IPS-11a (cell line): Measurements from ENCODE around the gene CHRNA7.
"Not testable (repeated sequence)": the region's sequence is repeated elsewhere in the genome, so short reads cannot be mapped to it uniquely, and the experiment has no call there.

ENCODE experiments used
- H3K4me3 ChIP-seq: one replicate; pipeline ENCODE4 v1.5.1; 2013; ENCODE audit warnings: low read depth, low read length, control low read depth

The CHRNA7 gene

GRCh38 chr15:32167913-32168312 lies 137.6 kb downstream of the CHRNA7 start:
- H3K4me3 ChIP-seq: not testable (repeated sequence)

DNA sequence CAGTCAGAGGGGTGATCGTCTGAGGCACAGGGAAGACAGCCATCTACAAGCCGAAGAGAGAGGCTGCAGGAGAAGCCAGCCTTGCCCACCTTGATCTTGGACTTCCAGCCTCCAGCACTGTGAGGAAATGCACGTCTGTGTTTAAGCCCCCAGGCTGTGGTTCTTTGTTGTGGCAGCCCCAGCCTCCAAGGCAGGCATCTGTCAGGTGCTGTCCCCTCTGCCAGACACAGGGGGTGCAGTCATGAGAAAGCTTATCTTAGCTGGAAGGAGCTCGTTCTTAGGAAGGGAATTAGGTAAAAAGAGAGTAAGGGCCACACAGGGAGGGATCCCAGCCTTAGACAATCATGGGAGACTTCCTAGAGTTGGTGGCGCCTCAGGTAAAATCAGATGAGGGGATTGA lies 150.3 kb downstream of the CHRNA7 start:
- not testable (repeated sequence) for H3K4me3 ChIP-seq

GRCh38 chr15:32193780-32194179 lies 163.5 kb downstream of the CHRNA7 start:
- not testable (repeated sequence) for H3K4me3 ChIP-seq

- H3K4me3 ChIP-seq: not testable (repeated sequence)
Measured at GRCh38 chr15:32196206-32196605, 165.9 kb downstream of the CHRNA7 start.

- H3K4me3 ChIP-seq: not testable (repeated sequence)
Measured at GRCh38 chr15:32198938-32199337, 168.6 kb downstream of the CHRNA7 start.

DNA sequence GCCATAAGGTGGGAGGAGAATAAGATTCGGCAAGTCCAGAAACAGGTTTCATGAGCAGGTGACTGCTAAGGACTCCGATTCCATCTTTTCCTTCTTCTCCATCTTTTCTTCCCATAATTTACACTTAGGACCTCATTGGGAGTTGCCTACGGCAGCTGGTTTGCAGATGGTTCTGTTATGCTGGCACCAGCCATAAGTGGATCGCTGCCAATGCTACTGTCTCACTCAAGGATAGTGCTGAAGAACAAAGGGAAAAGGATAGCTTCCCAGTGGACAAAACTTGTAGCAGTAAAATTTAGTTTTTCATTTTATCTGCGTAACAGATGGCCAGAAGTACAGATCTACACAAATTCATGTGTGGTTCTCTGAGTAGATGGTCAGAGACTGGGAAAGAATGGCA lies 178.8 kb downstream of the CHRNA7 start:
- not testable (repeated sequence) for H3K4me3 ChIP-seq

- H3K4me3 ChIP-seq: no peak overlapping the region
Measured at GRCh38 chr15:32218666-32219065, 188.4 kb downstream of the CHRNA7 start.
